ENCODE results near the gene STAT4.

Gene STAT4

GRCh38 chr2:191150600-191151330 lies at the start of gene STAT4:
Gene STAT4, minus strand, starts transcription at chr2:191150994. Its CDS starts 2,791 bp downstream, at chr2:191148203.
- Histone ChIP-seq H3K4me1 (ENCODE audit: control insufficient read depth, insufficient read depth, low read length) (peaks cover 5% of the 10 kb centered on the region), H3K27me3 (ENCODE audit: control insufficient read depth in 1 of 2, insufficient read depth in 2 of 2, low read length in 2 of 2) (peaks cover 5 to 8% of the 10 kb centered on the region in 2 donors), H3K36me3 (ENCODE audit: control insufficient read depth in 2 of 2, insufficient read depth in 2 of 2, low read length in 2 of 2) (no peaks in the 10 kb centered on the region), H3K27ac (ENCODE audit: low read length) (no peak within 1 kb of the TSS), H3K4me3 (ENCODE audit: low read length in 2 of 2) (peak within 1 kb of the TSS; percentile 70 to 71), H3K9ac (ENCODE audit: low read length in 2 of 2) (peak within 1 kb of the TSS in 1 of 2 donors; percentile 65), H3K9me3 (ENCODE audit: control insufficient read depth in 2 of 2, low read length in 2 of 2) (no peaks in the 10 kb centered on the region)

GRCh38 chr2:191199929-191200512 lies 49.2 kb upstream of the STAT4 start:
- Histone ChIP-seq H3K36me3 (ENCODE audit: control insufficient read depth in 2 of 2, insufficient read depth in 2 of 2, low read length in 2 of 2) (no peaks in the 10 kb centered on the region), H3K9me3 (ENCODE audit: control insufficient read depth in 2 of 2, low read length in 2 of 2) (no peaks in the 10 kb centered on the region), H3K4me3 (ENCODE audit: low read length in 2 of 2) (no peak overlapping the region), H3K27me3 (ENCODE audit: control insufficient read depth in 1 of 2, insufficient read depth in 2 of 2, low read length in 2 of 2) (no peaks in the 10 kb centered on the region), H3K4me1 (ENCODE audit: control insufficient read depth, insufficient read depth, low read length) (no peaks in the 10 kb centered on the region), H3K27ac (ENCODE audit: low read length) (no peak overlapping the region), H3K9ac (ENCODE audit: low read length in 2 of 2) (no peak overlapping the region)

DNA sequence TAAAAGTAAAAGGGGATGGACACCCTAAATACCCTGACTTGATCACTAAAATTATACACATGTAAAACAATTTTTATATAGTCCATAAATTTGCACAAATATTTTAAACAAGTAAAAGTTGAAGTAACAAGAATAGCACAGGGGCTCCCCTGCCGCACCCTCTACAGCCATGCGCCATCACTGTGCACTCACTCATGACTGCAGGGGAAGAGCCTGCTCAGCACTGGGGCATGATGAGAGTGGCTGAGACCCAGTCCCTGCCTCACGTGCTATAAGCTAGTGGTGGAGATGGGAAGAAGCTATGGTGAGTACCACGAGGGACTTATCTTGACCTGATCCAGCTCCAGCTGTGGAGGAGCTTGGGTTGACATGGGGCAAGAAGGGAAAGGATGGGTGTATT lies 47.5 kb upstream of the STAT4 start:
- H3K4me3 ChIP-seq (ENCODE audit: low read length in 2 of 2), result no peak overlapping the region
- H3K9me3 ChIP-seq (ENCODE audit: control insufficient read depth in 2 of 2, low read length in 2 of 2), result no peaks in the 10 kb centered on the region
- H3K36me3 ChIP-seq (ENCODE audit: control insufficient read depth in 2 of 2, insufficient read depth in 2 of 2, low read length in 2 of 2), result no peaks in the 10 kb centered on the region
- no peaks in the 10 kb centered on the region for H3K27me3 ChIP-seq (ENCODE audit: control insufficient read depth in 1 of 2, insufficient read depth in 2 of 2, low read length in 2 of 2)
- no peak overlapping the region for H3K9ac ChIP-seq (ENCODE audit: low read length in 2 of 2)
- H3K4me1 ChIP-seq (ENCODE audit: control insufficient read depth, insufficient read depth, low read length), result no peaks in the 10 kb centered on the region
- no peak overlapping the region for H3K27ac ChIP-seq (ENCODE audit: low read length)

GRCh38 chr2:191197096-191197495 lies 46.3 kb upstream of the STAT4 start:
- Histone ChIP-seq H3K27ac (ENCODE audit: low read length) (no peak overlapping the region), H3K36me3 (ENCODE audit: control insufficient read depth in 2 of 2, insufficient read depth in 2 of 2, low read length in 2 of 2) (no peaks in the 10 kb centered on the region), H3K4me1 (ENCODE audit: control insufficient read depth, insufficient read depth, low read length) (no peaks in the 10 kb centered on the region), H3K9ac (ENCODE audit: low read length in 2 of 2) (no peak overlapping the region), H3K4me3 (ENCODE audit: low read length in 2 of 2) (no peak overlapping the region), H3K9me3 (ENCODE audit: control insufficient read depth in 2 of 2, low read length in 2 of 2) (no peaks in the 10 kb centered on the region), H3K27me3 (ENCODE audit: control insufficient read depth in 1 of 2, insufficient read depth in 2 of 2, low read length in 2 of 2) (no peaks in the 10 kb centered on the region)

GRCh38 chr2:191195021-191195420 lies 44.2 kb upstream of the STAT4 start:
- Histone ChIP-seq H3K4me3 (ENCODE audit: low read length in 2 of 2) (no peak overlapping the region), H3K27ac (ENCODE audit: low read length) (no peak overlapping the region), H3K36me3 (ENCODE audit: control insufficient read depth in 2 of 2, insufficient read depth in 2 of 2, low read length in 2 of 2) (no peaks in the 10 kb centered on the region), H3K9me3 (ENCODE audit: control insufficient read depth in 2 of 2, low read length in 2 of 2) (peaks cover 0 to 3% of the 10 kb centered on the region in 2 donors), H3K27me3 (ENCODE audit: control insufficient read depth in 1 of 2, insufficient read depth in 2 of 2, low read length in 2 of 2) (no peaks in the 10 kb centered on the region), H3K4me1 (ENCODE audit: control insufficient read depth, insufficient read depth, low read length) (no peaks in the 10 kb centered on the region), H3K9ac (ENCODE audit: low read length in 2 of 2) (no peak overlapping the region)

- Histone ChIP-seq H3K4me1 (ENCODE audit: control insufficient read depth, insufficient read depth, low read length) (no peaks in the 10 kb centered on the region), H3K27ac (ENCODE audit: low read length) (no peak overlapping the region), H3K36me3 (ENCODE audit: control insufficient read depth in 2 of 2, insufficient read depth in 2 of 2, low read length in 2 of 2) (no peaks in the 10 kb centered on the region), H3K4me3 (ENCODE audit: low read length in 2 of 2) (no peak overlapping the region), H3K9me3 (ENCODE audit: control insufficient read depth in 2 of 2, low read length in 2 of 2) (peaks cover 0 to 3% of the 10 kb centered on the region in 2 donors), H3K27me3 (ENCODE audit: control insufficient read depth in 1 of 2, insufficient read depth in 2 of 2, low read length in 2 of 2) (no peaks in the 10 kb centered on the region), H3K9ac (ENCODE audit: low read length in 2 of 2) (no peak overlapping the region)
Measured at GRCh38 chr2:191190861-191191552, 40.2 kb upstream of the STAT4 start.

DNA sequence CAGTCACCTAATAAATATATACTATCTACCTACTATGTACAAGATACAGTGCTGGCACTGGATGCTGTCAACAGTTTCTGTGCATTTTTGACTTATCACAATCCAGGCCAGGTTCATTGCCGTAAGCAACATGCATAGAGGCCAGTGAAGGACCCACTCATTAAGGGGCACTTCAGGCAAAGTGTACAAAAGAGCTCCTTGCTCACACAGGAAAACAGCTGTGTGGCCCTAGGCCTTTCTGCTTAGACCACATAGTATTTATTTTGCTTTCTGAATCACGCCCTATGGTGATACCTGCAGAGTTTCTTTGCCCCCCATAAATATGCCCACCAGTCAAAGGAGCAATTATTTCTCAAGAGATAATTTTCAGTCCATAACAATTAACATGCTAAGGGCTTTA lies 39.6 kb upstream of the STAT4 start:
- no peaks in the 10 kb centered on the region for H3K4me1 ChIP-seq (ENCODE audit: control insufficient read depth, insufficient read depth, low read length)
- no peaks in the 10 kb centered on the region for H3K36me3 ChIP-seq (ENCODE audit: control insufficient read depth in 2 of 2, insufficient read depth in 2 of 2, low read length in 2 of 2)
- H3K27me3 ChIP-seq (ENCODE audit: control insufficient read depth in 1 of 2, insufficient read depth in 2 of 2, low read length in 2 of 2), result no peaks in the 10 kb centered on the region
- H3K9me3 ChIP-seq (ENCODE audit: control insufficient read depth in 2 of 2, low read length in 2 of 2), result peaks cover 0 to 3% of the 10 kb centered on the region in 2 donors
- H3K9ac ChIP-seq (ENCODE audit: low read length in 2 of 2), result no peak overlapping the region
- no peak overlapping the region for H3K27ac ChIP-seq (ENCODE audit: low read length)
- H3K4me3 ChIP-seq (ENCODE audit: low read length in 2 of 2), result no peak overlapping the region

- no peak overlapping the region for H3K9ac ChIP-seq (ENCODE audit: low read length in 2 of 2)
- no peaks in the 10 kb centered on the region for H3K4me1 ChIP-seq (ENCODE audit: control insufficient read depth, insufficient read depth, low read length)
- H3K4me3 ChIP-seq (ENCODE audit: low read length in 2 of 2), result no peak overlapping the region
- H3K36me3 ChIP-seq (ENCODE audit: control insufficient read depth in 2 of 2, insufficient read depth in 2 of 2, low read length in 2 of 2), result no peaks in the 10 kb centered on the region
- H3K9me3 ChIP-seq (ENCODE audit: control insufficient read depth in 2 of 2, low read length in 2 of 2), result peaks cover 0 to 3% of the 10 kb centered on the region in 2 donors
- no peaks in the 10 kb centered on the region for H3K27me3 ChIP-seq (ENCODE audit: control insufficient read depth in 1 of 2, insufficient read depth in 2 of 2, low read length in 2 of 2)
- H3K27ac ChIP-seq (ENCODE audit: low read length), result no peak overlapping the region
Measured at GRCh38 chr2:191189112-191189635, 38.4 kb upstream of the STAT4 start.

- Histone ChIP-seq H3K9ac (ENCODE audit: low read length in 2 of 2) (no peak overlapping the region), H3K4me3 (ENCODE audit: low read length in 2 of 2) (no peak overlapping the region)
Measured at GRCh38 chr2:191188550-191189093, 37.8 kb upstream of the STAT4 start.

DNA sequence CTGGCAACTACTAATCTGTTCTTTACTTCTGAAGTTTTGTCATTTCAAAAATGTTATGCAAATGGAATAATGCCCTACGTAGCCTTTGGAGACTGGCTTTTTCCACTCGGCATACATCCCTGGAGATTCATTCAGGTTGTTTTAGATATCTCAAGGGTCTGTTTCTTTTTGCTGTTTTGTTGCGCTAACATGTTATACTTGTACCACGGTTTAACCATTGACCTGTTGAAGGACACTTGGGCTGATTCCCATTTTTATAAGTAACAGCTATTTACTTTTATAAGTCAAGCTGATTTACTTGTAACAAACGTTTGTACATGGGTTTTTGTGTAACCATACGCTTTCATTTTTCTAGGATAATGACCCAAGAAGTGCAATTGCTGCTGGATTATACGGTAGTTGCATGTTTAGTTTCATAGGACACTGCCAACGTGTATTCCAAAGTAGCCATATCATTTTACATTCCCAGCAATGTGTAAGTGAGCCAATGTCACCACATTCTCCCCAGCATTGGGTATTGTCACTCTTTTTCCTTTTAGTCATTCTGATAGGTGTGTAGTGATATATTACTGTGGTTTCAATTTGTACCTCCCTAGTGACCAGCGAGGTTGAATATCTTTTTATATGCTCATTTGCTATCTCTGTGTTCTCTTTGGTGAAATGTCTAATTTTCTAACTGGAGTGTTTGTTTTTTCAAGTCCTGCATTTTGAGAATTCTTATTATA lies 36.5 kb upstream of the STAT4 start:
- Histone ChIP-seq H3K4me1 (ENCODE audit: control insufficient read depth, insufficient read depth, low read length) (no peaks in the 10 kb centered on the region), H3K4me3 (ENCODE audit: low read length in 2 of 2) (no peak overlapping the region), H3K9me3 (ENCODE audit: control insufficient read depth in 2 of 2, low read length in 2 of 2) (peaks cover 1 to 3% of the 10 kb centered on the region in 2 donors), H3K27me3 (ENCODE audit: control insufficient read depth in 1 of 2, insufficient read depth in 2 of 2, low read length in 2 of 2) (no peaks in the 10 kb centered on the region), H3K9ac (ENCODE audit: low read length in 2 of 2) (no peak overlapping the region), H3K27ac (ENCODE audit: low read length) (no peak overlapping the region), H3K36me3 (ENCODE audit: control insufficient read depth in 2 of 2, insufficient read depth in 2 of 2, low read length in 2 of 2) (no peaks in the 10 kb centered on the region)

More at GRCh38 chr2:191188550-191189093, 37.8 kb upstream of the STAT4 start:
- H3K27ac ChIP-seq (ENCODE audit: low read length), result no peak overlapping the region
- H3K36me3 ChIP-seq (ENCODE audit: control insufficient read depth in 2 of 2, insufficient read depth in 2 of 2, low read length in 2 of 2), result no peaks in the 10 kb centered on the region
- H3K9me3 ChIP-seq (ENCODE audit: control insufficient read depth in 2 of 2, low read length in 2 of 2), result peaks cover 0 to 3% of the 10 kb centered on the region in 2 donors
- H3K4me1 ChIP-seq (ENCODE audit: control insufficient read depth, insufficient read depth, low read length), result no peaks in the 10 kb centered on the region
- no peaks in the 10 kb centered on the region for H3K27me3 ChIP-seq (ENCODE audit: control insufficient read depth in 1 of 2, insufficient read depth in 2 of 2, low read length in 2 of 2)
